Right lobe of liver (tissue), 4 donors: ENCODE data around the gene HHAT.

Experiments
- CTCF ChIP-seq, 4 donors: fragments of 200-600 bp in 3 of 4; fragments of 450-650 bp in 1 of 4; IDR thresholded peaks; one replicate each; pipeline versions ENCODE4 v1.5.1 to v1.8.0; 2016 to 2022; ENCODE audit warnings: antibody characterized with exemption in 4 of 4, mild to moderate bottlenecking in 2 of 4
- POLR2A ChIP-seq: fragments of 450-650 bp; IDR thresholded peaks from one replicate; pipeline ENCODE4 v1.6.1; 2017; ENCODE audit warnings: antibody characterized with exemption, mild to moderate bottlenecking
- donor health status: DM: no; HTN: no; CAD: no.
- donor health status: DM: no; HTN: no; CAD: no.
- donor health status: DM: no; HTN: yes; CAD: no.

- TF ChIP-seq POLR2A = no peak
- TF ChIP-seq CTCF (IDR thresholded peaks at IDR 0.05) = no peak
These were observed 23.9 kb downstream of the HHAT start for GRCh38 chr1:210352575-210352974.
